ENCODE results near the gene BBIP1.

BBIP1 gene

GRCh38 chr10:110872984-110873923 lies 45.7 kb downstream of the BBIP1 start:
- Histone ChIP-seq H2AFZ (ENCODE audit: low read depth, low read length, severe bottlenecking) (peak overlapping the region; percentile 74), H4K20me1 (ENCODE audit: low read depth, low read length) (no peaks in the 10 kb centered on the region), H3K9me2 (replicated peaks; ENCODE audit: insufficient read depth, low read length) (no peaks in the 10 kb centered on the region), H3K79me2 (ENCODE audit: insufficient read depth, low read length) (peaks cover 47% of the 10 kb centered on the region), H3K36me3 (ENCODE audit: low read length) (peaks cover 22% of the 10 kb centered on the region), H3F3A (ENCODE audit: insufficient read depth) (peaks cover 43% of the 10 kb centered on the region), H3K4me3 (ENCODE audit: insufficient read depth, low read length, poor library complexity, severe bottlenecking) (peak overlapping the region; percentile 78), H3K9ac (ENCODE audit: low read length) (peak overlapping the region; percentile 76), H3K27ac (ENCODE audit: low read depth, low read length) (peak overlapping the region; percentile 89), H3K9me3 (ENCODE audit: insufficient read depth, low read length) (no peaks in the 10 kb centered on the region), H3K4me2 (ENCODE audit: low read depth, low read length, poor library complexity, severe bottlenecking) (peak overlapping the region; percentile 99), H3K27me3 (ENCODE audit: low read length) (no peaks in the 10 kb centered on the region)
- TF ChIP-seq EZH2phosphoT487 (conservative IDR thresholded peaks at IDR 0.05; ENCODE audit: low read length), result no peak
- no peak for TF ChIP-seq CTCF (IDR thresholded peaks at IDR 0.05; ENCODE audit: insufficient read depth, low read length, poor library complexity, severe bottlenecking)

GRCh38 chr10:110872145-110872983 lies 46.6 kb downstream of the BBIP1 start:
- TF ChIP-seq CTCF (IDR thresholded peaks at IDR 0.05; ENCODE audit: insufficient read depth, low read length, poor library complexity, severe bottlenecking) (no peak), EZH2phosphoT487 (conservative IDR thresholded peaks at IDR 0.05; ENCODE audit: low read length) (no peak)
- peak overlapping the region; percentile 99 for H3K4me2 ChIP-seq (ENCODE audit: low read depth, low read length, poor library complexity, severe bottlenecking)
- H3F3A ChIP-seq (ENCODE audit: insufficient read depth), result peaks cover 51% of the 10 kb centered on the region
- no peaks in the 10 kb centered on the region for H3K9me2 ChIP-seq (replicated peaks; ENCODE audit: insufficient read depth, low read length)
- H3K27ac ChIP-seq (ENCODE audit: low read depth, low read length), result peak overlapping the region; percentile 89
- peak overlapping the region; percentile 78 for H3K4me3 ChIP-seq (ENCODE audit: insufficient read depth, low read length, poor library complexity, severe bottlenecking)
- peak overlapping the region; percentile 74 for H2AFZ ChIP-seq (ENCODE audit: low read depth, low read length, severe bottlenecking)
- H3K27me3 ChIP-seq (ENCODE audit: low read length), result no peaks in the 10 kb centered on the region
- H3K36me3 ChIP-seq (ENCODE audit: low read length), result peaks cover 15% of the 10 kb centered on the region
- peak overlapping the region; percentile 76 for H3K9ac ChIP-seq (ENCODE audit: low read length)
- H3K9me3 ChIP-seq (ENCODE audit: insufficient read depth, low read length), result no peaks in the 10 kb centered on the region
- no peaks in the 10 kb centered on the region for H4K20me1 ChIP-seq (ENCODE audit: low read depth, low read length)
- peaks cover 47% of the 10 kb centered on the region for H3K79me2 ChIP-seq (ENCODE audit: insufficient read depth, low read length)

GRCh38 chr10:110871298-110872084 lies 47.5 kb downstream of the BBIP1 start, which contains the start of gene PDCD4:
Gene PDCD4 (plus strand): TSS chr10:110871928. CDS start chr10:110876028, 4,100 bp downstream.
- peaks cover 54% of the 10 kb centered on the region for H3F3A ChIP-seq (ENCODE audit: insufficient read depth)
- H3K4me2 ChIP-seq (ENCODE audit: low read depth, low read length, poor library complexity, severe bottlenecking), result peak within 1 kb of the TSS; percentile 99
- peak within 1 kb of the TSS; percentile 76 for H3K9ac ChIP-seq (ENCODE audit: low read length)
- H3K36me3 ChIP-seq (ENCODE audit: low read length), result peaks cover 11% of the 10 kb centered on the region
- H4K20me1 ChIP-seq (ENCODE audit: low read depth, low read length), result no peaks in the 10 kb centered on the region
- H3K27ac ChIP-seq (ENCODE audit: low read depth, low read length), result peak within 1 kb of the TSS; percentile 89
- no peaks in the 10 kb centered on the region for H3K27me3 ChIP-seq (ENCODE audit: low read length)
- H3K9me2 ChIP-seq (replicated peaks; ENCODE audit: insufficient read depth, low read length), result no peaks in the 10 kb centered on the region
- H3K9me3 ChIP-seq (ENCODE audit: insufficient read depth, low read length), result no peaks in the 10 kb centered on the region
- no peak for TF ChIP-seq EZH2phosphoT487 (conservative IDR thresholded peaks at IDR 0.05; ENCODE audit: low read length)
- TF ChIP-seq CTCF (IDR thresholded peaks at IDR 0.05; ENCODE audit: insufficient read depth, low read length, poor library complexity, severe bottlenecking), result no peak
- H3K4me3 ChIP-seq (ENCODE audit: insufficient read depth, low read length, poor library complexity, severe bottlenecking), result peak within 1 kb of the TSS; percentile 78
- H3K79me2 ChIP-seq (ENCODE audit: insufficient read depth, low read length), result peaks cover 40% of the 10 kb centered on the region
- H2AFZ ChIP-seq (ENCODE audit: low read depth, low read length, severe bottlenecking), result peak within 1 kb of the TSS; percentile 74
